NCI-H345 treated with DMSO at 0.1 percent for 48 hours (cell line): Measurements from ENCODE around the gene NUDT7.
A peak's percentile ranks its signal among the peaks of the same experiment; 100 is the strongest.

Experiments
- DNase-seq: peaks from one replicate; lab custom pipeline; 2025; ENCODE audit not compliant: unreplicated experiment; lab: John Stamatoyannopoulos, UW

NUDT7 gene

DNA sequence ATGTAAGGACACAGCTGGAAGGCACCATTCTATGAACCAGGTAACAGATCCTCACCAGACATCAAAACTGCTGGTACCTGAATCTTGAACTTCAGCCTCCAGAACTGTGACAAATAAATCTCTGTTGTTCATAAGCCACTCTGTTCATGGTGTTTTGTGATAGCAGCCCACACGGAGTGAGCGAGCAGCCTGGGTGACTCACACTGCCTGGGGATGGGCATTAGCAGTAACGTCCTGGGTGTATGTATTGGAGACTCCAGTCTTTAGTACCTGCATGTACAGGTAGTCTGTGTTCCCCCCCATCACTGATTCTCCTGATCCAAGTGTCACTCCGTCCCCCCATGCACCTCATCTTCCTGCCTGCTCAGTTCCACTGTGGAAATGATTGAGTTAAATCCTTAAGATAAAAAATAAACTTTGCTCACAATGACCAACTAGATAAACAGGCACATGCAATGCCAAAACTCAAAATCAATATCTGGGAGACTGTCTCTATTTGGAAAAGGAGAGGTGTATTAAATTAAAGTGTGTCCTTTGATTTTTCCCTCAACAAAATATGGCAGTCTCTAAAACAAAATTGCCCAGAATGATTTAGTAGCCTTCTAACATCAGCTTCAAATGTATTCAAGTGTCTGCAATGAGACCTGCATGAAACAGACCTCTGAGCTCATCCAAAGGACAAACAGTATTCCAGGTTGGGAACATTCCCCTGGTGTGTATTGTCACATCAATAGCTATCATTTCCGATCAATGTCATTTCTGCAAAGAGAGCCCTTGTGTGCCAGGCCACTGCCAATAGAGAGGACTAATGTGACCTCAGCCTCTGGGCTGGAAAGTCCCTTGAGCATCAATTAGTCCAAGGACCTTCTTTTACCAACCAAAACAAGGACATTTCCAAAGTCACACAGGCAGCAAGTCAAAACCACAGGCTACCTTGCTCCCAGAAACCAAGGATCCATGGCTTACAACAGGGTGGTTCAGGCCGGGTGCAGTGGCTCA lies 53.9 kb downstream of the NUDT7 start:
- DNase-seq = no peak

DNA sequence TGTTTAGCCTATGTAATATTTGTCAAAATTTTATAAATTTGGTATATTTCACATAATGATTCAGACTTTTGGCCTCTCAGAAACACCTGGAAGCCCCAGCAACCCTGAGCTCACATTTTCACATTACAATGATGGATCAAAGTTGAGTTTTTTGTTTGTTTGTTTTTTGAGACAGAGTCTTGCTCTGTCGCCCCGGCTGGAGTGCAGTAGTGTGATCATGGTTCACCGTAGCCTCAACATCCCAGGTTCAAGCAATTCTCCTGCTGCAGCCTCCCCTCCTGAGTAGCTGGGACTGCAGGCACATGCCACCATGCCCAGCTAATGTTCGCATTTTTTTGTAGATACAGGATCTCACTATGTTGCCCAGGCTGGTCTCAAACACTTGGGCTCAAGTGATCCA lies 55.4 kb downstream of the NUDT7 start:
- DNase-seq = no peak

- no peak for DNase-seq
These were observed 58.1 kb downstream of the NUDT7 start for GRCh38 chr16:77780378-77780837.

GRCh38 chr16:77781091-77781490 lies 58.8 kb downstream of the NUDT7 start:
- DNase-seq = no peak

DNA sequence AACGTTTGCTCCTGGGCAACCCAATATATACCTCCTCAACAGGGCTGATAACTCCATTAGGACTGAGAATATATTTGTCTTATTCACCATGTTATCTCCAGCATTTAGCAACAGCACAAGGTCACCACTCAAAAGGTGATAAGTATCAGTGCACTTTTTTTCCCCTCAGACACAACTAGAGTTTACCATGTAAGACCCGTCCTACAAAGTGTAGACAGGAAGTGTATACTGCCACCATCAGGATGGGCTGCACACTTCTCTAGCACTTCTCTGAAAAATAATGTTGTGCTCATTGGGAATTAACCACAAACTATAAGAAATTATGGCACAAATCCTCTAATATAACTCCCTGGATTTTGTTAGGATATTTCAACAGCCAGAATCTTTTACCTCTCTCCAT lies 60.4 kb downstream of the NUDT7 start:
- DNase-seq = no peak

GRCh38 chr16:77784441-77785372 lies 62.4 kb downstream of the NUDT7 start:
- DNase-seq = no peak

GRCh38 chr16:77785373-77785764 lies 63.1 kb downstream of the NUDT7 start:
- DNase-seq = no peak

GRCh38 chr16:77786186-77786847 lies 64.0 kb downstream of the NUDT7 start:
- no peak for DNase-seq

- no peak for DNase-seq
These were observed 65.1 kb downstream of the NUDT7 start for GRCh38 chr16:77787452-77787851.

- peak; percentile 36 for DNase-seq
These were observed 66.1 kb downstream of the NUDT7 start, which contains the start of gene VAT1L for GRCh38 chr16:77788181-77789084. TSS of gene VAT1L (plus strand) at chr16:77788564. CDS start at chr16:77788683, 119 bp downstream.

GRCh38 chr16:77789085-77790008 lies 67.0 kb downstream of the NUDT7 start:
- no peak for DNase-seq

DNA sequence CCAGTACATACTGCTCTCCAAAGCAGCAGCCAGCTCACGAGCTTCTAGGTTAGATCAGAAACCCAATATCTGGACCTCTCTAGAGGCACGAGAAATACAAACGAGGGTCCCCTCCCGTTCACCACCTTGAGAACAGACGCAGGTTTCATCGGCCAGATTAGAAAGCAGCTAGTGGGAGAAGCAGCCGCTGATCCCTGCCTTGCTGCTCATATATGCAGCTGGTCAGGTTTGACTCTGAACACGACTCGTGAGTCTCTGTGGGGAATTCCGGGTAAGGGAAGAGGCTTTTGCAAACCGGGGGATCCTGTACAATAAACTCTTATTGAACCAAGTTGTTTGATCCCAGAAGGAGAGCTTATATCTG lies 67.7 kb downstream of the NUDT7 start:
- DNase-seq = no peak

DNA sequence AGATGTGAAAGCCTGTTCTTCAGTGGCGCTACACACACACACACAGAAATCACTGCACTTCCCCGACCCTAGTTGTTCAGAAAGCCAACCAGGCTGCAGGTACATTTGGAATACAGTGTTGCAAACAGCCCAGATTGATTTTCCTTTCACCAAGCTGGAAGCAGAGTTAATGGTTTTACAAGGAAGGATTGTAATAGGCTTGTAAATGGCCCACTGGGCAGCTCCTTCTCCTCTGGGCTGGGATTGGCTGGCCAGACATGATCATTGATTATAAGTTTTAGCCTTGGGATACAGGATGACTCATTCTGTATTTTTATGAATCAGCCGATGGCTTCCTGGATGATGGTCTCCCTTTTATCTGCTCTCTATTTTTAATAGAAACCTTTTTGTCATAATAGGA lies 68.6 kb downstream of the NUDT7 start:
- no peak for DNase-seq
